ENCODE data around the gene PDPK1. TPM values are rescaled to one million over a fixed set of nuclear protein-coding genes. Genes with fewer than 3 reads are reported as not detected.

The PDPK1 gene
- total and polyA plus RNA-seq, 2 experiments from 2014 or later = 19.3 to 25.8 TPM

DNA sequence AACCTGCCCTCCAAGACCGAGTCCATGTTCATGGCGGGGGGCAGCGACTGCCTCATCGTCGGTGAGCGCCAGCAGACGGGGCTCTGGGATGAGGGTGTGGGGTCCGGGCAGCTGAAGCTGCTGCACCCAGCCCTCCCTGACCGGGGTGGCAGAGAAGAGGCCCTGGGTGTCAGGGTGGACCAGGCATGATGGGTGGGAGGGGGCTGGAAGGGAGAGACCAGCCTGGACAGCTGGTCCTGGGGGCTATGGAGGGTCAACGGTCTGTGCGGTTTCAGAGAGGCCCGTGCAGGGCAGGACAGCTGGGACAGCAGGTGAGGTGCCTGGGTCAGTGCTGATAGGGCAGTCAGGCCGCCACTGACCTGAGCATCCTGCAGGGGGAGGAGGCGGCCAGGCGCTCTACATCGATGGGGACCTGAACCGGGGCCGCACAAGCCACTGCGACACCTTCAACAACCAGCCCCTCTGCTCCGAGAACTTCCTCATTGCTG, 37.3 kb upstream of the PDPK1 start (continued):
- no peak for TF ChIP-seq EZH2phosphoT487 (IDR thresholded peaks at IDR 0.05; ENCODE audit: unreplicated experiment)
- TF ChIP-seq POLR2AphosphoS5 (IDR thresholded peaks at IDR 0.05; ENCODE audit: low read depth) = no peak

DNA sequence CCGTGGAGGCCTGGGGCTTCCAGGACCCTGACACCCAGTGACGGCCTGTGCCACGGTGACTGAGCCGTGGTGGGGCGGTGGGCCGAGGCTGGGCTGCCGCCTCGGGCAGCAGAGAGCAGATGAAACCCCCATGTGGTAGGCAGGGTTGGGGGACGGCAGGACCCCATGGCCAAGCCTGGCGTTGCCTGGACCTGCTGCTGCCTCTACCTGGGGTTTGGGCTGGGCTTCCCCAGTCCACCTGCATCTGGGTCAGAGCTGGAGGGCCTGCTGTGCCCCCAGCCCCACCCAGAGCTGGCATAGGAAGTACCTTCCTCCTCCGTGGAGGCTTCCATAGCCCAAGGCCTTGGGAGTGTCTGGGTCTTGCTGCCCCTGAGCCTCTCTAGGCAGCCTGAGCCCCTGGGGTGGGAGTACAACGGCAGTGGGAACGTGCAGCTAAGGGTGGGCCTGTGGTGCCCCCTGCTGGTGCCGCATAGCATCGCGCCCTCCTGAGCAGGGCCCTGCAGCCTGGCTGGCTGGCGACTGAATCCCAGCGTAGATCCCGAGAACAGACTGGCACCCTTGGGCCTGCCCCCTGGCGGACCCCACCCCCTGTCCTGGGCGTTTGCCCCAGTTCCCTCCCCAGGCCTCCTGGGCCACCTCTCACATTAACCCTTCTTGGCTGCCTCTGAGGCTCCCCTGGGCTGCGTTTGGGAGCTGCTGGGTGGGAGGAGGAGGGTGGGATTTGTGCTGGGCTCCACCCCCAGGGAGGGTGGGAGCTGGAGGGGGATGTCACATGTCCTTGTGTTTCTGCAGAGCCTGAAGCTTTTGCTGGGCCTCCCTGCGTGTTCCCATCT, 36.7 kb upstream of the PDPK1 start:
- Histone ChIP-seq H2AFZ (peak overlapping the region; percentile 92), H3K4me3 (peak overlapping the region; percentile 69), H3K4me1 (ENCODE audit: insufficient read depth) (peaks cover 7% of the 10 kb centered on the region; the same call in 1 of the 2 replicates), H3K27me3 (ENCODE audit: insufficient read depth) (no peaks in the 10 kb centered on the region), H3K4me2 (peak overlapping the region; percentile 88), H3F3A (replicated peaks; ENCODE audit: low read depth) (peaks cover 4% of the 10 kb centered on the region; the same call in 1 of the 2 replicates), H4K20me1 (replicated peaks; ENCODE audit: insufficient read depth) (no peaks in the 10 kb centered on the region; the same call in 1 of the 2 replicates), H3K36me3 (ENCODE audit: insufficient read depth) (no peaks in the 10 kb centered on the region), H3K9me2 (ENCODE audit: insufficient read depth) (no peaks in the 10 kb centered on the region), H3K27ac (ENCODE audit: low read depth) (peak overlapping the region; percentile 59; the same call in 1 of the 2 replicates), H3K79me2 (replicated peaks; ENCODE audit: insufficient read depth) (no peaks in the 10 kb centered on the region)
- Mint-ChIP-seq H3K4me1 (peaks cover 5% of the 10 kb centered on the region), H3K36me3 (ENCODE audit: low read depth) (peaks cover 8% of the 10 kb centered on the region; the same call in 2 of the 3 replicates), H3K9me3 (no peaks in the 10 kb centered on the region), H3K27me3 (ENCODE audit: insufficient read depth, low read depth, poor library complexity) (no peaks in the 10 kb centered on the region), H3K27ac (no peak overlapping the region), H3K4me3 (peak overlapping the region; percentile 57; the same call in 2 of the 3 replicates)
- TF ChIP-seq NANOG (IDR thresholded peaks at IDR 0.05; ENCODE audit: borderline replicate concordance) = no peak
- TF ChIP-seq, protein P1, sequence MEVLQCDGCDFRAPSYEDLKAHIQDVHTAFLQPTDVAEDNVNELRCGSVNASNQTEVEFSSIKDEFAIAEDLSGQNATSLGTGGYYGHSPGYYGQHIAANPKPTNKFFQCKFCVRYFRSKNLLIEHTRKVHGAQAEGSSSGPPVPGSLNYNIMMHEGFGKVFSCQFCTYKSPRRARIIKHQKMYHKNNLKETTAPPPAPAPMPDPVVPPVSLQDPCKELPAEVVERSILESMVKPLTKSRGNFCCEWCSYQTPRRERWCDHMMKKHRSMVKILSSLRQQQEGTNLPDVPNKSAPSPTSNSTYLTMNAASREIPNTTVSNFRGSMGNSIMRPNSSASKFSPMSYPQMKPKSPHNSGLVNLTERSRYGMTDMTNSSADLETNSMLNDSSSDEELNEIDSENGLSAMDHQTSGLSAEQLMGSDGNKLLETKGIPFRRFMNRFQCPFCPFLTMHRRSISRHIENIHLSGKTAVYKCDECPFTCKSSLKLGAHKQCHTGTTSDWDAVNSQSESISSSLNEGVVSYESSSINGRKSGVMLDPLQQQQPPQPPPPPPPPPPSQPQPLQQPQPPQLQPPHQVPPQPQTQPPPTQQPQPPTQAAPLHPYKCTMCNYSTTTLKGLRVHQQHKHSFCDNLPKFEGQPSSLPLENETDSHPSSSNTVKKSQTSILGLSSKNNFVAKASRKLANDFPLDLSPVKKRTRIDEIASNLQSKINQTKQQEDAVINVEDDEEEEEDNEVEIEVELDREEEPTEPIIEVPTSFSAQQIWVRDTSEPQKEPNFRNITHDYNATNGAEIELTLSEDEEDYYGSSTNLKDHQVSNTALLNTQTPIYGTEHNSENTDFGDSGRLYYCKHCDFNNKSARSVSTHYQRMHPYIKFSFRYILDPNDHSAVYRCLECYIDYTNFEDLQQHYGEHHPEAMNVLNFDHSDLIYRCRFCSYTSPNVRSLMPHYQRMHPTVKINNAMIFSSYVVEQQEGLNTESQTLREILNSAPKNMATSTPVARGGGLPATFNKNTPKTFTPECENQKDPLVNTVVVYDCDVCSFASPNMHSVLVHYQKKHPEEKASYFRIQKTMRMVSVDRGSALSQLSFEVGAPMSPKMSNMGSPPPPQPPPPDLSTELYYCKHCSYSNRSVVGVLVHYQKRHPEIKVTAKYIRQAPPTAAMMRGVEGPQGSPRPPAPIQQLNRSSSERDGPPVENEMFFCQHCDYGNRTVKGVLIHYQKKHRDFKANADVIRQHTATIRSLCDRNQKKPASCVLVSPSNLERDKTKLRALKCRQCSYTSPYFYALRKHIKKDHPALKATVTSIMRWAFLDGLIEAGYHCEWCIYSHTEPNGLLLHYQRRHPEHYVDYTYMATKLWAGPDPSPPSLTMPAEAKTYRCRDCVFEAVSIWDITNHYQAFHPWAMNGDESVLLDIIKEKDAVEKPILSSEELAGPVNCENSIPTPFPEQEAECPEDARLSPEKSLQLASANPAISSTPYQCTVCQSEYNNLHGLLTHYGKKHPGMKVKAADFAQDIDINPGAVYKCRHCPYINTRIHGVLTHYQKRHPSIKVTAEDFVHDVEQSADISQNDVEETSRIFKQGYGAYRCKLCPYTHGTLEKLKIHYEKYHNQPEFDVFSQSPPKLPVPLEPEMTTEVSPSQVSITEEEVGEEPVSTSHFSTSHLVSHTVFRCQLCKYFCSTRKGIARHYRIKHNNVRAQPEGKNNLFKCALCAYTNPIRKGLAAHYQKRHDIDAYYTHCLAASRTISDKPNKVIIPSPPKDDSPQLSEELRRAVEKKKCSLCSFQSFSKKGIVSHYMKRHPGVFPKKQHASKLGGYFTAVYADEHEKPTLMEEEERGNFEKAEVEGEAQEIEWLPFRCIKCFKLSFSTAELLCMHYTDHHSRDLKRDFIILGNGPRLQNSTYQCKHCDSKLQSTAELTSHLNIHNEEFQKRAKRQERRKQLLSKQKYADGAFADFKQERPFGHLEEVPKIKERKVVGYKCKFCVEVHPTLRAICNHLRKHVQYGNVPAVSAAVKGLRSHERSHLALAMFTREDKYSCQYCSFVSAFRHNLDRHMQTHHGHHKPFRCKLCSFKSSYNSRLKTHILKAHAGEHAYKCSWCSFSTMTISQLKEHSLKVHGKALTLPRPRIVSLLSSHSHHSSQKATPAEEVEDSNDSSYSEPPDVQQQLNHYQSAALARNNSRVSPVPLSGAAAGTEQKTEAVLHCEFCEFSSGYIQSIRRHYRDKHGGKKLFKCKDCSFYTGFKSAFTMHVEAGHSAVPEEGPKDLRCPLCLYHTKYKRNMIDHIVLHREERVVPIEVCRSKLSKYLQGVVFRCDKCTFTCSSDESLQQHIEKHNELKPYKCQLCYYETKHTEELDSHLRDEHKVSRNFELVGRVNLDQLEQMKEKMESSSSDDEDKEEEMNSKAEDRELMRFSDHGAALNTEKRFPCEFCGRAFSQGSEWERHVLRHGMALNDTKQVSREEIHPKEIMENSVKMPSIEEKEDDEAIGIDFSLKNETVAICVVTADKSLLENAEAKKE (CRISPR knock-in tag; IDR thresholded peaks at IDR 0.05) = no peak
- 0 out of 2 replicates have a peak, but pooled peaks have one; percentile 23 for TF ChIP-seq POLR2AphosphoS5 (IDR thresholded peaks at IDR 0.05; ENCODE audit: low read depth)
- TF ChIP-seq, protein P2, sequence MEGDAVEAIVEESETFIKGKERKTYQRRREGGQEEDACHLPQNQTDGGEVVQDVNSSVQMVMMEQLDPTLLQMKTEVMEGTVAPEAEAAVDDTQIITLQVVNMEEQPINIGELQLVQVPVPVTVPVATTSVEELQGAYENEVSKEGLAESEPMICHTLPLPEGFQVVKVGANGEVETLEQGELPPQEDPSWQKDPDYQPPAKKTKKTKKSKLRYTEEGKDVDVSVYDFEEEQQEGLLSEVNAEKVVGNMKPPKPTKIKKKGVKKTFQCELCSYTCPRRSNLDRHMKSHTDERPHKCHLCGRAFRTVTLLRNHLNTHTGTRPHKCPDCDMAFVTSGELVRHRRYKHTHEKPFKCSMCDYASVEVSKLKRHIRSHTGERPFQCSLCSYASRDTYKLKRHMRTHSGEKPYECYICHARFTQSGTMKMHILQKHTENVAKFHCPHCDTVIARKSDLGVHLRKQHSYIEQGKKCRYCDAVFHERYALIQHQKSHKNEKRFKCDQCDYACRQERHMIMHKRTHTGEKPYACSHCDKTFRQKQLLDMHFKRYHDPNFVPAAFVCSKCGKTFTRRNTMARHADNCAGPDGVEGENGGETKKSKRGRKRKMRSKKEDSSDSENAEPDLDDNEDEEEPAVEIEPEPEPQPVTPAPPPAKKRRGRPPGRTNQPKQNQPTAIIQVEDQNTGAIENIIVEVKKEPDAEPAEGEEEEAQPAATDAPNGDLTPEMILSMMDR (conservative IDR thresholded peaks at IDR 0.05; ENCODE audit: low read depth in 2 of 2) = peak; percentile 95
- TF ChIP-seq, protein P3, sequence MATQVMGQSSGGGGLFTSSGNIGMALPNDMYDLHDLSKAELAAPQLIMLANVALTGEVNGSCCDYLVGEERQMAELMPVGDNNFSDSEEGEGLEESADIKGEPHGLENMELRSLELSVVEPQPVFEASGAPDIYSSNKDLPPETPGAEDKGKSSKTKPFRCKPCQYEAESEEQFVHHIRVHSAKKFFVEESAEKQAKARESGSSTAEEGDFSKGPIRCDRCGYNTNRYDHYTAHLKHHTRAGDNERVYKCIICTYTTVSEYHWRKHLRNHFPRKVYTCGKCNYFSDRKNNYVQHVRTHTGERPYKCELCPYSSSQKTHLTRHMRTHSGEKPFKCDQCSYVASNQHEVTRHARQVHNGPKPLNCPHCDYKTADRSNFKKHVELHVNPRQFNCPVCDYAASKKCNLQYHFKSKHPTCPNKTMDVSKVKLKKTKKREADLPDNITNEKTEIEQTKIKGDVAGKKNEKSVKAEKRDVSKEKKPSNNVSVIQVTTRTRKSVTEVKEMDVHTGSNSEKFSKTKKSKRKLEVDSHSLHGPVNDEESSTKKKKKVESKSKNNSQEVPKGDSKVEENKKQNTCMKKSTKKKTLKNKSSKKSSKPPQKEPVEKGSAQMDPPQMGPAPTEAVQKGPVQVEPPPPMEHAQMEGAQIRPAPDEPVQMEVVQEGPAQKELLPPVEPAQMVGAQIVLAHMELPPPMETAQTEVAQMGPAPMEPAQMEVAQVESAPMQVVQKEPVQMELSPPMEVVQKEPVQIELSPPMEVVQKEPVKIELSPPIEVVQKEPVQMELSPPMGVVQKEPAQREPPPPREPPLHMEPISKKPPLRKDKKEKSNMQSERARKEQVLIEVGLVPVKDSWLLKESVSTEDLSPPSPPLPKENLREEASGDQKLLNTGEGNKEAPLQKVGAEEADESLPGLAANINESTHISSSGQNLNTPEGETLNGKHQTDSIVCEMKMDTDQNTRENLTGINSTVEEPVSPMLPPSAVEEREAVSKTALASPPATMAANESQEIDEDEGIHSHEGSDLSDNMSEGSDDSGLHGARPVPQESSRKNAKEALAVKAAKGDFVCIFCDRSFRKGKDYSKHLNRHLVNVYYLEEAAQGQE (IDR thresholded peaks at IDR 0.05; ENCODE audit: unreplicated experiment) = no peak
- TF ChIP-seq JUNB (IDR thresholded peaks at IDR 0.05; ENCODE audit: unreplicated experiment) = no peak
- TF ChIP-seq EZH2phosphoT487 (IDR thresholded peaks at IDR 0.05; ENCODE audit: unreplicated experiment) = no peak
- no peak for TF ChIP-seq ZNF331 (CRISPR knock-in tag; IDR thresholded peaks at IDR 0.05; ENCODE audit: low read depth)
- no peak for TF ChIP-seq ZNF114 (CRISPR knock-in tag; IDR thresholded peaks at IDR 0.05)
- TF ChIP-seq CREB1 (CRISPR knock-in tag; IDR thresholded peaks at IDR 0.05; ENCODE audit: low read depth) = no peak
- TF ChIP-seq EZH2 (IDR thresholded peaks at IDR 0.05; ENCODE audit: low read depth, unreplicated experiment) = no peak
- peak; percentile 95 for ATAC-seq
- DNase-seq (ENCODE audit: low spot score) = peak; percentile 91

Data from GM23338 (cell line).